Activated CD8-positive, alpha-beta memory T cell treated with anti-CD3 and anti-CD28 coated beads, Interleukin-2, amount 50 U/mL, for 24 hours (primary cell): ENCODE results near the gene POLE4.

Experiments used
- DNase-seq: peaks from one replicate; pipeline ENCODE4 v3.0.0-alpha.2; 2020; ENCODE audit errors: extremely low read depth

The POLE4 gene

GRCh38 chr2:74939919-74940812 is 18.3 kb upstream of the POLE4 start:
- DNase-seq, result no peak

- DNase-seq, result no peak
Measured at GRCh38 chr2:74941284-74941683, 17.2 kb upstream of the POLE4 start.

DNA sequence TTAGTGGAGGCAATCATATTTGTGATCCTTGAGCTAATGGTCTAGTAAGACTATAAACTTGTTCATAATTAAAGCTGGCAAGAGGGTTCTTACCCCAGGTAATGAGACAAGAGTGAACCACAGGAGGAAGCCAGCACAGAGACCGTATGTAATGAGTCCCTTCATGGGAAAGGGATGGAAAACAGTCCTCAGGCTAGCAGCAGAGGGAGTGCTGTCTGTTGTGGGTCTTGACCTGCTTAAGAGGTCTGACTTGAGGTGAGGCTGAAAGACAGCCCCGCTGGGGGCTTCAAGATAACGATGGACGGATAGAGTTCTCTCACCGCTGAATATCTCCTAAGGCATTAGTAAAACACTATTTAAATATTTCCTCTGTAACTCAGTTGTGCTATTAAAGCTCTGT is 16.2 kb upstream of the POLE4 start:
- DNase-seq, result no peak

DNA sequence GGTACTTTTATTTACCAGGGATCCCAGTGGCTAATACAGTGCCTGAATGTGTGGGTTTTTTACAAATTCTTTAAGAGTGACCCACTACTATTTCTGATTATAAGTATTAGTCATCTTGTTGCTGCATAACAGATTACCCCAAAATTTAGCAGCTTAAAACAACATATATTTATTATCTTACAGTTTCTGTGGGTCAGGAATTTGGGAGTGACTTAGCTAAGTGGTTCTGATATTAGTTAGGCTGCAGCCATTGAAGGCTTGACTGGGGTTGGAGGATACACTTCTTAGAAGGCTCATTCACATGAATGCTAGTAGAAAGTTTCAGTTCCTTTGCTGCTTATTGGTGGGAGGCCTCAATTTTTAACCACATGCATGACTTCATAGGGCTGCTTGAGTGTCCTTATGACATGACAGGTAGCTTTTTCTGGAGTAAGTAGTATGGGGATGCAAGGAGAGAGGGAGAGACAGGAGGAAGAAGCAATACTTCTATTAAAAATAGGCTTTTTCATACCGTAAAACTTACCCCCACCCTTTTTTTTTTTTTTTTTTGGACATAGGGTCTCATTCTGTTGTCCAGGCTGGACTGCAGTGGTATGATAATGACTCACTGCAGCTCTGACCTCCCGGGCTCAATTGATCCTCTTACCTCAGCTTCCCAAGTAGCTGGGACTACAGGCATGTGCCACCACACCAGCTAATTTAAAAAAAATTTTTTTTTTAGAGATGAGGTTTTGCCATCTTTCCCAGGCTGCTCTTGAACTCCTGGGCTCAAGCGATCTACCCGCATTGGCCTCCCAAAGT is 13.3 kb upstream of the POLE4 start:
- DNase-seq, result no peak

GRCh38 chr2:74945788-74946331 is 12.6 kb upstream of the POLE4 start:
- DNase-seq, result no peak

- no peak for DNase-seq
Measured at GRCh38 chr2:74947703-74948102, 10.7 kb upstream of the POLE4 start.

- DNase-seq, result no peak
Measured at GRCh38 chr2:74948779-74949178, 9.7 kb upstream of the POLE4 start.

- DNase-seq, result no peak
Measured at GRCh38 chr2:74951211-74951754, 7.2 kb upstream of the POLE4 start.

GRCh38 chr2:74952575-74952974 is 5.9 kb upstream of the POLE4 start:
- no peak for DNase-seq

DNA sequence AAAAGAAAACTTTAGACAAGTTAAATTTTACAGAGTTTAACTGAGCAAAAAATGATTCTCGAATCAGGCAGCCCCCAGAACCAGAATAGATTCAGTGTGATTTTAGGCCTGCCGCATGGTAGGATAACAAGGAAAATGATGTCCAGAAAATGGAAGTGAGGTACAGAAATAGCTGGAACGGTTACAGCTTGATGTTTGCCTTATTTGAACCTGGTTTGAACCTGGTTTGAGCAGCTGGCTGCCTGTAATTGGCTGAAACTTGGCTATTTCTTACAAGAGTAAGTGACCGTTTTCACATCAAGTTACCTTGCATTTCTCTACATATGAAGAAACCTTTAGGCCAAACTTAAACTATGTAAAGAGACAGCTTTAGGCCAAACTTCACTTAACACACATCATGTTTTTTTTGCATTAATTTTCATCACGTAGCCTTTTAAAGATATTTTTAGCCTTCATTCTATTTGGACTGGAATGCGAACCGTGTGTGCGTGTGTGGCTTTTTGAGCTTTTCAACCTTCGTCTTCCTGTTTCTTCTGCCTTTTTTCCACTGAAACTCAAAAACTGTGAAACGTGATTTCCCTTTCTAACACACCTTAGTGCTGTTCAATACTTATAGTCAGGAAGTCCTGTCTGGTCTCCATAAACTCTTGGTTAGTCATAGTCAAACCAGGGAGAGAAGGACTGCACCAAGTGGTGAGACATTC is 4.5 kb upstream of the POLE4 start:
- DNase-seq, result no peak

- no peak for DNase-seq
Measured at GRCh38 chr2:74954500-74954874, 4.0 kb upstream of the POLE4 start.

DNA sequence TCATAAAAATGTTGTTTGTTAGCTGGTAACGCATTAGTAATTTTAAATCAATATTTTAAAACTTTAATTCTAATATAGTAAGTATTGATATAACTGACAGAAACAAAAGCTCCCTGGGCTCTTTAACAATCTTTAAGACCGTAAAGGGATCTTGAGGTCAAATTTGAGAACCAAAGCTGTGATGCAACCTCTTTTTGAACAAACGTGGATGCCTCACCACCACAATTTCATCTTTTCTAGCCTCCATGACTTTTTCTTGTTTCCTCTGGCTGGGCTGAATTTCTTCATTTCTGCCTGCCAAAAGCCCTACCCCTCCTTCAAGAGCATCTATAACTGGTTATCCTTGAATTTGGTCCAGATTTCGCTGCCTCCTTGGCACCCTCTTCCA is 563 bp upstream of the POLE4 start:
- DNase-seq, result no peak

DNA sequence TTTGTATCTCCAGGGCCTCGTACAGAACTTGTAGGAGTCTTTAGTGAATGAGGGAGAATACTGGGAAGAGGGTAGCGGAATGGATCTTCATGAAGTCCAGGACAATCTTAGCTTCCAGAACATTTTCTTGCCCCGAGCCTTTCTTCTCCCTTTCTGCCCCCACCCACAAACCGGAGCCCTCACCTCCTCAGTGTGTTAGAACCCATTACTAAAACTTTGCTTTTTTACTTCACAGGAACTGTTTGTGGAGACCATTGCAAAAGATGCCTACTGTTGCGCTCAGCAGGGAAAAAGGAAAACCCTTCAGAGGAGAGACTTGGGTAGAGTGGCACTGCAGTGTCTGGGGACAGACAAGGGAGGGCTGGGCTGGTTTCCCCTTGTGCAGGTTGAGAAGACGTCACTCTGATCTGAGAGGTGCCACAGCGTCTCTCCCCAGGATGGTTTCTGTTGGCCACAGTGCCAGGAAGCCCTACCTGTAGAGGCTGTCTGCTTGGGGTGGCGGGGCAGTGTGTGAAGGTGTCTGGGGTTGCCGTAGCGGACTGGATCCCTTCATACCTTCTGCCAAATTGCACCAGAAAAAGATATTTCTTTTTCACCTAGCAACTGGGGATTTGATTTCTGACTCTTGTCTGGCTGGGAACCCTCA is 786 bp downstream of the POLE4 start:
- no peak for DNase-seq

- DNase-seq, result no peak
Measured at GRCh38 chr2:74966887-74967286, 8.4 kb downstream of the POLE4 start.

DNA sequence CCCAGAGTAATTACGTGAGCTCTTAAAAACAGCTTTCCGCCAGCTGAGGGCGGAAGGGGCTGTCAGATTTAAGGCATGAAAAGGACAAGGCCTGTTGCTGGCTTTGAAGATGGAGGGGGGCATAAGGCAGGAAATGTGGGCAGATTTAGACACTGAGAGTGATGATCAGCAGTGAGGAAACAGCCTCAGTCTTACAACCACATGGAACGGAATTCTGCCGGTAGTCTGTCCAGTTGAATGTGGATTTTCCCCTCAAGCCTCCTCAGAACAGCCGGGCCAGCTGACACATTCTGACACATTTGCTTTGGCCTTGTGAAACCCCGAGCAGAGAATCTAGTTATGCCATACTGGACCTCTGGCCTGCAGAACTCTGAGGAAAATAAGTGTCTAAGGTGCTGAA is 16.6 kb downstream of the POLE4 start:
- no peak for DNase-seq

DNA sequence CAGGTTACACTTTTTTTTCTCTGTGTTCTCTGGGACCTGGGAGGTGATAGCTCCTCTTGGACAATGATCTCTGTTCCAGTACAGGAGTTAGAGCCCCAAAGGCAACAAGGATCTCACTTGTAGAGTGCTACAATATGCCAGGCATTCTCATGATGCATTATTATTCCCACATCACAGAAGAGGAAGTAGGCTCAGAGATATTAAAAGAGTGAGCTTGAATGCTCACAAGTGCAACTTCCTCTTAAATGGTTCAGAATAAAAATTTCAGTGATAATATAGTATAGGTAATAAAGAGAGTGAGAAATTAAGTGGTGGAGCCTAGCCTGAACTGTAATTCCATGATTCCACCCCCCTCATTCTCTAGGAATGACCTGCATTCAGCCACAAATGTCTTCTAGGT is 21.4 kb downstream of the POLE4 start:
- DNase-seq, result no peak

DNA sequence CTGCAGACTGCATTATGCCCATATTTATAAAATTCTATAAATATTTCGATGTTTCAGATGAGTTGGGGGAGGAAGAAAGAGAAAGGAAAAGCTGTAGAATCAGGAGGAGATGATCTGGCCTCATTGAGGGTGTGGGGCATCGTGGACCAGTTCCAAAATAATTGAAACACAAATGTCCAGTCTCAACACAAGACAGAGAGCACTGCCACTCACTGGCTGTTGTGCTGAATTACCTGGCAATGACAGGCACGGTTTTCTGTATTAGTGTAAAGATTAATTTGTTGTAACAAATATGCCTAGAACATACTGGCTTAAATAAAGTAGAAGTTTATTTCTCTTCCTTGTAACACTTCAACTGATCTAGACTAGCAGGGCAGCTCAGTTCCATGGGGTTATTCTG is 24.1 kb downstream of the POLE4 start:
- no peak for DNase-seq

GRCh38 chr2:74983631-74984392 is 25.4 kb downstream of the POLE4 start:
- DNase-seq, result no peak

DNA sequence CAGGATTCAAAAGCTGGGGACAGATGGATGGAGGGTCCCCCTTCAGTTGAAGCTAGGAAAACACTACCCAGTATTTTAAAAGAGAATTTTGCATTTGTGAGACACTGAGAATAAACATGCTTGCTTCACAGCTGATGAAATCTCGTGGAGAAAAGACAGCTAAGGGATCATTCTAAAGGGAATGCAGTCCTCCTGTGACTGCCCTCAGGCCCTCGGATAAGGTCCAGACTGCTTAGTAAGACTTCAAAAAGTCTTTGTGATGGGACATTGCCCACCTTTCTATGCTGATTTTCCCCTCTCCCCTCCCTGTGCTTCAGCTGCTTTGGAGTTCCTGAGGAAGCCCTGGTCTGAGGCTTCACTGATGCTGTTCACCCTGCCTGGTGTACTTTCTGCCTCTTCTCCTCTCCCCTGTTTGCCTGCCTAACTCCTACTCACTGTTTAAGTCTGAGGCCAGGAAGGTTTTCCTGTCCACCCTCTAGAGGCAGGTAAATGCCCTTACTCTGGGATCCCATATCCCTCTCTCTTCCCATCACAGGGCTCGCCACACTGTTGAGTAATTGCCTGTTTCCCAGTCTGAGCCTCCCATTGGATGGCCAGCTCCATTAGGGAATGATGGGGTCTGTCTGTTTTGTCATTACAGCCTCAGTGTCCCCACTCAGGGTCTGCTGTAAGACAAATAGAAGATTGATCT is 26.6 kb downstream of the POLE4 start:
- no peak for DNase-seq

- no peak for DNase-seq
Measured at GRCh38 chr2:74985978-74986609, 27.7 kb downstream of the POLE4 start.
